HG03066 (cell line): Measurements from ENCODE around the gene CMTM4.
A peak's percentile ranks its signal among the peaks of the same experiment; 100 is the strongest.
"Not testable (repeated sequence)": the region's sequence is repeated elsewhere in the genome, so short reads cannot be mapped to it uniquely, and the experiment has no call there.

Experiments
- ATAC-seq: cut with Tn5 transposase; IDR thresholded peaks from one replicate; pipeline ENCODE4 v1.9.1; 2021; ENCODE audit warnings: low read depth; ENCODE audit not compliant: unreplicated experiment

Gene CMTM4

DNA sequence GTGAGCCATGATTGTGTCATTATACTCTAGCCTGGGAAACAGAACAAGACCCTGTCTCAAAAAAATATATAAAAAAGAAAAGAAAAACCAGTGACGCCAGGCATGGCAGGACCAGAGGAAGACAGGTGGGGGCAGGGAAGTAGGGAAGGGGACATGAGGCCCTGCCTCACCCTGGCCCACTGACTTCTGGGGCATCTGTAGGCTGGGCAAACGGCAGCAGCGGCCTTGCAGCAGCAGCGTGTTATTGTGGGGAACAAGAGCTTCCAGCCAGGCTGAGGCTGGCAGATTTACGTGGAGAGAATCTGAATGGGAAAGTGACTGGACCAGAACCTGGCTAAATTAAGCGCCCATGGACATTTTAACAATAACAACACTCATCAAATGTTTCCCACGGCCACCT is 19.4 kb downstream of the CMTM4 start:
- no peak for ATAC-seq

DNA sequence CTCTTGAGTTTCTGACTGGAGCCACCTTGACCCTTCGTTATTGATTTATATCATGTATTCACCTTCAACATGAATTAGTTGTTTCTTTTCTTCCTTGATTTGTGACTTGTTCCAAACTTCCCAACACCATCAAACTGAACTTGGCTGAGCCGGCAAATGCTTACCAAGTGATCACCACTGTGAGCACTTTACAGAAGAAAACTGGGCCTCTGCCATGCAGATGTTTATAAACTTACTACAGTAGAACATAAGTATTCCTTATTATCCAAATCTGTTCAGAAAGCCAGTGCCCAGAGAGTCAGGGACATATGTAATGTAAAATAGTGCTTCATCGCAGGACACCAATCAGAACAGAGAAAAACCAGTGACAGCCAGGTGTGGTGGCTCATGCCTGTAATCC is 19.9 kb downstream of the CMTM4 start:
- ATAC-seq: no peak

DNA sequence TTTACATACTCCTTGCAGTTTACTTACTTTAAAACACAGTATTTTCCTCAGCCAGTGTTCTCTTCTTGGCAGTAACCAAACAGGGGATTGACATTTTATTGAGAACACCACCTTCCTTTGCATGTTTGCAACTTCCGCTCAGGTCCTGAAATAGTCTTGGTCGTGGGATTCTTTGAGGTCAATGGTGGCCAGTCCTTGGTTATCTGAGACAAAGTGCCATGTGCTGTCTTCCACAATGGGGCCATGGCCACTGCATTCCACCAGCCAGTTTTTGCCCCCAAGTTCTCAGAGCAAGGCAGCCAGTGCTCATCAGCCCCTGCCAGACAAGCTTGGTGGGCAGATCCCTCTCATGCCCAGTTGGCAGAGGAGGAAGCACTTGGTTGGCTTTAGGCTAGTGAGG is 22.9 kb downstream of the CMTM4 start:
- ATAC-seq: no peak

DNA sequence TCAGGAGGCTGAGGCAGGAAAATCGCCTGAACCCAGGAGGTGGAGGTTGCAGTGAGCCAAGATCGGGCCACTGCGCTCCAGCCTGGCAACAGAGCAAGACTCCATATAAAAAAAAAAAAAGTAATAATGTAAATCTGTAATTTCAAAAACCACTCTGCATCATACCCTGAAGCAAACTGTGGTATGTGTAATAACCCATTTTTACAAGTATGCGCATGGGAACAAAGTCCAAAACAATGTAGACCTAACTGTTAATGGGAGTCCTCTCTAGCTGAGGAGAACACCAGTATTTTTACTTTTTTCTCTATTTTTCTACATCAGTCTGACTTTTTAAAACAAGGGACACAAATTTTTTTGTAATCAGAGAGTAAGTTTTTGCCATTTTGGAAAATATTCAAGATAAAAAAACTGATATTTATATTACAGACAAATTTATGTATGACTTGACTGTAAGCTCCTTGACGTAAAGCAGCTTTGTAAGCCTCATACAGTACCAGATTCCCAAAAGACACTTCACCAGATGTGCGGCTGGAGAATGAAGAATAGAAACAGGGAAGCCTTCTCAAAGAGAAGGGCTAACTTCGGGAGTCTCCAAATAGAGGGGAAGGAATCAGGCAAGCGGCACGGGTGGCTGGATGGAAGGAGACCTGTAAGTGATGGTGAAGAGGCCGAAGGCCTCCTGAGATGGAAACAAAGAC is 25.7 kb downstream of the CMTM4 start:
- ATAC-seq: no peak

DNA sequence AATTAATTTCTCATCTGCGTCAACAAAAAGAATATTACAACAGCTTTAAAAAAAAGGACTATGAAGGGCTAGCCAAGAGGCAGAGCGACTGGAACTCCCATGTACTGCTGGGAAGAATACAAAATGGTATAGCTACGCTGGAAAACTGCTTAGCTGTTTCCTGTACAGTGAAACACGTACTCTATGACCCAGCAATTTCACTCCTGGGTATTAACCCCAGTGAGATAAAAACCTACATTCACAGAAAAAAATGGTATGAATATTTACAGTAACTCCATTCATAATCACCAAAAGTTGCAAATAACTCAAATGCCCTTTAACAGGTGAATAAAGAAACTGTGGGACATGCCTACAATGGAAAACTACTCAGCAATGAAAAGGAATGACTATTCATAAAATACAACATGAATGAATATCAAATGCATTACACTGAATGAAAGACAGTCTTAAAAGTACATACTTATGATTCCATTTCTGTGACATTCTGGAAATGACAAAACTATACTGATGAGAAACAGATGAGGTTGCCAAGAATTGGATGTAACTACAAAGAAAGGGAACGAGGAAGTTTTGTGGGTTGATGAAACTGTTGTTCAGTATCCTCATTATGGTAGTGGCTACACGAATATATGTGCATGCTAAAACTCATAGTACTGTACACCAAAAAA is 27.6 kb downstream of the CMTM4 start:
- ATAC-seq: no peak

DNA sequence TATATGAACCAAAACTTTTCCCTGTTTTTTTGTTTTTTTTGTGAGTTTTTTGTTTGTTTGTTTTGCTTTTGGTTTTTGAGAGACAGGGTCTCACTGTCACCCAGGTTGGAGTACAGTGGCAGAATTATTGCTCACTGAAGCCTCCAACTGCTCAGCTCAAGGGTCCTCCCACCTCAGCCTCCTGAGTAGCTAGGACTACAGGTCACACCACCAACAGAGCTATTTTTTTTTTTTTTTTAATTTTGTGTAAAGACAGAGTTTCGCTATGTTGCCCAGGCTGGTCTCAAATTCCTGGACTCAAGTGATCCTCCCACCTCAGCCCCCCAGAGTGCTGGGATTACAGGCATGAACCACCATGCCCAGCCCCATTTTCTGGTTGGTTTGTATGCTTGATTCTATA is 28.6 kb downstream of the CMTM4 start:
- ATAC-seq: no peak

DNA sequence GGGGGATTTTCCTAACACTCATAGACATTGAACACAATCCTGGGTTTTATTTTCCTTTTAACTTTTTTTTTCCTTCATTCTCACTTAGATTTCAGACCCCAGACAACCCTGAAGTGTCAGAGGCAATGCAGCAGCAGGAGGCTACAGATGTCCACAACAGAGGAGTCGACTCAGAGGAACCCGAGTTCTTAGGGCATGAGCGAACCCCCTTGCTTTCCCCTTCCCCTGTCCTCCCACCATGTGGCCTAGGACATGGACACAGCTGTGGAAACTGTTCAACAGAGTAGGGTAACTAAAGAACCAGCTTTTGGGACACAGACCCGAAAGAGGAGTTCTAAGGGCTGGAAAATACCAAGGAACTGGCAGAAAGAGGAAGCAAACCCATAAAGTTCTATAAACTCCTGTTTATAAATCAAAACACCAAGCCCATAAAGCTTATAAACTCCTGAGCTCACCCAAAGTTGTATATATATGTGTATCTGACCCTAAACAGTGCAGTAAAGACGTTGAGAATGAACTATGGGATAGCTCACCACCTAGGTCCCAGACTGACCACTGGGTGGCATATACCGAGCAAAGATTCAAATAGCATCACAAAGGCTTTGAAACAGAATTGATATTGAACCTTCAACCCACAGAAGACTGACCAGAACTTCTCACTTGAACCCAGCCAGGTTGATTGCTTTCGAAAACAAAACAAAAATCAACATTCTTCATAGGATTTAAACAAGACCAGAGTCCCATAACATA is 33.9 kb downstream of the CMTM4 start:
- no peak for ATAC-seq

DNA sequence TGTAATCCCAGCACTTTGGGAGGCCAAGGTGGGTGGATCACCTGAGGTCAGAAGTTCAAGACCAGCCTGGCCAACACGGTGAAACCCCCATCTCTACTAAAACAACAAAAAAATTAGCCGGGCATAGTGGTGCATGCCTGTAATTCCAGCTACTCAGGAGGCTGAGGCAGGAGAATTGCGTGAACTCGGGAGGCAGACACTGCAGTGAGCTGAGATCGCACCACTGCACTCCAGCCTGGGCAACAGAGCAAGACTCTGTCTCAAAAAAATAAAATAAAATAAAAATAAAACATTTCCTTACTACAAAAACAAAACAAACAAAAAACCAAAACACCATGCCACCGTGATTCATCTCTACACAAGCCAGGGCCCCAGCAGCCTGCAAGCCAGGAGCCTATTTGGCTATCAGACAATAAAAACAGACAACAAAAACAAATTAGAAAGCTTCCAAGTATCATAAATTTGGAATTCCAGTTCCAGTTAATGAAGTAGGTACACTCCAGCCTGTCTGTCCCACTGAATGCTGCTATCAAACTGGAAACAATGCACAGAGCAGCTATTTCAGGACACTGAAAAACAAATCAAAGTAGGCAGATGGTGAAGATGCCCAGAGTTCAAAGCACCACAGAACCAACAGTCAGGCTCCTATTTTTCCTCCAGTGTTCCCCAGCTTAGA is 34.7 kb downstream of the CMTM4 start:
- not testable (repeated sequence) for ATAC-seq

DNA sequence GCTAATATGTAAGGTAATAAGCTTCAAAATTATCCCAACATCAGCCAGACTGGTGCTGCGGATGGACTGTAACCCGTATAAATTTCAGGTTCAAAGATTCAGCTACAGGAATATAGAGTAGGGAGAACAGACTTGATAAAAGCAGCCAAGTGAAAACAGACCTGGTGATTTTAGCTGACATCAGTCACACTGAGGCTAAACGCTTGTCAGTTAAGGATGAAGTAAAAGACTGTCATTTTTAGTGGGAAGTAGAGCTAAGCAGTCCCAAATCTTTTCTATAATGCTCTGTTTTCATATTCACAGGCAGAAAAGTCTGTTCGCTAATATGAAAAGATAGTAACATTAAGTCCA is 35.4 kb downstream of the CMTM4 start:
- no peak for ATAC-seq

DNA sequence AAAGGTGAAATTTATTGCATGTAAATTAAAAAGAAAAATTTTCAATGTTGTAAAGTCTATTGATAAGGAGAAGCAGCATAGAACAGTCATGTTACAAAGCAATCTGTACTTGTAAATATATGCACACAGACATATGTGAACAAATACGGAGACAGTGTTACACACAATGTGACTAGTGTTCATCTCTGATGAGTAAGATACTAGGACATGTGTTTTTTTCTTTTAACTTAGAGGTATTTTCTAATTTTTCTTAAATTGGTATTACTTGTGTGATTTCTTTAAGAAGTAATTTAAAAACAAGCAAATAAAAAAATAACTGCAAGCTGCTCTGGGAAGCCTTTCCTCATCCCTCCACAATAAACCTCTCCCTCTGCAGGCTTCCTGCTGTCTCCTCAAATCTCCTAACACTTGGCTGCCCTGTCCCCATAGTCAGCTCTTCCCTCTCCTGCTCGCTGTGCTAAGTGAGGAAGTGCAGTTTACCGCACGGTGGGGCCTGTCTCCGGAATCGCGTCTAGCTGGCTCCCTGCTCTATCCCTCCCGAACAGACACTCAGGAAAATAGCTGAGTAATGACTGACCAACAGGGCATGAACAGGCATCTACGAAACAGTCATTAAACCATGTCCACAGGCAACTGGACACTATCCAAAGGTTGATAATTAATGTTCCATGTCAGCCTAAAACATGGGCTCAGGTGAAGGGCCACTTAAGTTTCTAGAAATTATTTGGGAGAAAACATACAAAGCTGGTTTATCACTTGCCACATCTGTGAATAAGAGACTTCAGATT is 35.9 kb downstream of the CMTM4 start:
- ATAC-seq: no peak

DNA sequence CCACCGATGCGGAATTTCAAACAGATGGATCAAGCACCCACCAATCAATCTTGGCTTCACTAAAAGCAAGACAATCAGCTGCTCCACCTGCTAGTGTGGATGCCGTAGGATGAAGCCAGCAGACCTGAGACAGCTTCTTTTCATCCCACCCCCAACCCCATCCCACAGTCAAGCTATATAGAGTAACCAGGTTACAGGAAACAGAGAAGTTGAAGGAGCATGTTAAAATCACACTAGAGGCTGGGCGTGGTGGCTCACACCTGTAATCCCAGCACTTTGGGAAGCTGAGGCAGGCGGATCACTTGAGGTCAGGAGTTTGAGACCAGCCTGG is 37.7 kb downstream of the CMTM4 start:
- no peak for ATAC-seq

DNA sequence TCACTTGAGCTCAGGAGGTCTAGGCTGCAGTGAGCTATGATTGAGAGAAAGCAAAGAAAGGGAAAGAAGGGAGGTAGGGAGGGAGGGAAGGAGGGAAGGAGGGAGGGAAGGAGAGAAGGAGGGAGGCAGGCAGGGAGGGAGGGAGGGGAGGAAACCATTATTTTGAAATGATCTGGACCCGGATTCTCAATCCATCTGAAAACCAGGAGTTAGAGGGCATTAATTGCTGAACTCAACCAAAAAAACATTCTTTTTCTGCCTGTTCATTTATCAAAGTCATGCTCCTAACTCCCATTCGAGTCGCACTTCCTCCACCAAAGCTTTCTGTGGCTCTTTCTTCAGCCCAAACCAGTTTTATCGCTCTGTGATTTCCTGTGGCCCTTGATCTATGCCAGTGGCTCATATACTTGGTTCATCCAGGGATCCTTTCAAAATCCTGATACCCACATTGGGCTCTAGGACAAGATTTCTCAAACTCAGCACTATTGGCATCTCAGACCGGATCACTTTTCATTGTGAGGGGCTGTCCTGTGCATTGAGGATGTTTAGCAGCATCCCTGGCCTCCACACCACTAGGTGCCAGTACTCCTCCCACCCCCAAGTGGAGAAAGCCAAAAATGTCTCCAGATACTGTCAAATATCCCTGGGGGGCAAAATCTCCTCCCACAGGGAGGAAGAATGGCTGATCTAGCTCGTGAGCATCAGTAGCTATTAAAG is 38.2 kb downstream of the CMTM4 start:
- ATAC-seq: no peak

DNA sequence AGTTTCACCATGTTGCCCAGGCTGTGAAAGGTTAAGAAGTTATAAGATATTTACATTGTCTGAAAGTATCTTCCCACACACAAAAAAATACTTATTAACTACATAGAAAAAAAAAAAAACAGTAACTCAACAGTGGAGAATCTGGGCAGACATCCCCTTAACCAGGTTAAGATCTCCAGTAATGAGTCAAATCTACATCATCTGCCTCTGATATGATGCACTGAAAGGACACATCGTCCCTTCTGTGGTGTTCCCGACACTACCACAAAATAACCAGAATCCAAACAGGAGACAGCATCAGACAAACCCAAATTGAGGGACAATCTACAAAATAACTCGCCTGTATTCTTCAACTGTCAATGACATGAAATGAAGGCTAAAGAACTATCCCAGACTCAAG is 40.0 kb downstream of the CMTM4 start:
- no peak for ATAC-seq

DNA sequence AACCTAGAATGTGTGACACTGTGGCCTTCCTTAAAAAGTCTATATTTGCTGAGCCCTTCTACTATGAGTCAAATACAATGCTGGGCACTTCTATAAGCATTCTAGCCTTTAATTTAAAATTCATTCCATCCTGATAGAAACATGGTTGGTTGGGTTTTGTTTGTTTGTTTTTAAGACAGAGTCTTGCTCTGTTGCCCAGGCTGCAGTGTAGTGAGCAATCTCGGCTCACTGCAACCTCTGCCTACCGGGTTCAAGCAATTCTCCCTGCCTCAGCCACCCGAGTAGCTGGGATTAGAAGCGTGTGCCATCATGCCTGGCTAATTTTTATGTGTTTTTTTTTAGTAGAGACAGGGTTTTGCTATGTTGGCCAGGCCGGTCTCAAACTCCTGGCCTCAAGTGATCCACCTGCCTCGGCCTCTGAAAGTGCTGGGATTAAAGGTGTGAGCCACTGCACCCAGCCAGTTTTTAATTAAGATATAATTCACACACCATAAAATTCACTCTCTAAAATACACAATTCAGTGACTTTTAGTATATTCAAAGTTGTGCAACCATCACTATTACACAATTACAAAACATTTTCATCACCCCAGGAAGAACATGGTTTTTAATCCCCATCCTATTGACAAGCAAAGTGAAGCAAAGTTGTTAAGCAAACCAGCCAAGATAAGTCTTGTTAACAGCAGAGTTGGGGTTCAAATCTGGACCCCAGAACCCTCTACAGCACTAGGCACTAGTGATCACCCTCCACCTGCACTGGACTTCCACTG is 42.8 kb downstream of the CMTM4 start:
- no peak for ATAC-seq

DNA sequence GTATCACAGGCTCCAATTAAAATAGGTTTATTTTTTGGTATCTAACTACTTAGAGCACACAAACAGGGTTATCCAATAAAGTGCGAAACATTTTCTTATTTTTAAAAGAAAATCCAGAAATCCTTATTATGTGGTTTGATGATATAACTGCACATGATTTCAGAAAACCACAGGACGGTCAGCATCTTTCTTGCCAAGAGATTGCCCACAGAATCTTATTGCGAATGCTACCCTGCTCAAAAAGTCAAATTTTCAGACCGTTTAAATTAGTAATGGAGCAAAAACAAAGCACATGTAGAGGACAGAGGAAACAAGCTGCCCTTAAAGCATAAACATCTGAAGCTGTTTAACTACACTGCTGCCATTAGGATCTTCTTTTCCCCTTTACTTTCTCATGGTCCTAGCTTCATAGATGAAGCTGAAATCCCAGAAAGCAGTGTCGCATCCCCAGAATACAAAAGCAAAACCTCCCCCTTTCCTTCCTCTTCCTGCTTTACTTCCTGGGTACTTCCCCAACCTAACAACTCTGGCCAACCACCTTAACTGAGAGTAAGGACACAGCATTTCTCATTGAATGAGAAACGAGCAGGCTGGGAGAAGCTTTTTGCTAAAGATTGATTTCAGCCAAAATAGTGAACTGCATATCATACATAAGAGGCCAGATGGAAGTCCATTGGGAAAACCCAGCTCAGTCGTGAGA is 43.7 kb downstream of the CMTM4 start:
- ATAC-seq: no peak

DNA sequence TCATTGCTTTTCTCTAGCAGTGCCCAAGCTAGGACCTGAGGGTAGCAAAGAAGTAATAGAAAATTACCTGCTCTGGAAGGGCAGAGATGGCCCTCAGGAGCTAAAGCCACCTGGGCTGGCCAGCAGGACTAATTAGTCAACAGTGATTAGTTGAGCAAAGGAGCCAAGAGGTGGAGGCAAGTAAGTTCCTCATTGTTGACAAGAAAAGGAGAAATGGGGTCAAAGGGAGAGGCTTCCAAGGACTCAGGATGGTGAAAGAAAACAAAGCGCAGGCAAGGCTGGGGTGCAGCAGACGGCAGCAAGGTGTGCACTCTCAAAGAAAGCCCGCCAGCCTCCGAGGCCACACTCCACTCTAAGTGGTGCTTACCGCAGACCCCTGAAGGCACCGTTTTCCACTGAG is 44.6 kb downstream of the CMTM4 start:
- no peak for ATAC-seq

DNA sequence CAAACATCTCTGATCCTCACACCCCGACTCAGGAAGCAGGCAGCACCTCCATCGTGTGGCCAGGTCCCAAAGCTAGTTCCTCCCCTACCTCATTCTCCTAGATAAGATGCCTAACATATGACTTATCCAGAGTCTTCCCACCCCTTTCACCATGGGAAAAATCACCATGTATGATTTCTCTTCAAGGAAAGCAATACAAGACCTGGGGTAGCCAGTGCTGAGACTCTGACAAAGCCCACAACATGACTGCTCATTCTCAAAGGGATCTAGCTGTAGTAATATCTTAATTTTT is 45.1 kb downstream of the CMTM4 start:
- ATAC-seq: no peak

DNA sequence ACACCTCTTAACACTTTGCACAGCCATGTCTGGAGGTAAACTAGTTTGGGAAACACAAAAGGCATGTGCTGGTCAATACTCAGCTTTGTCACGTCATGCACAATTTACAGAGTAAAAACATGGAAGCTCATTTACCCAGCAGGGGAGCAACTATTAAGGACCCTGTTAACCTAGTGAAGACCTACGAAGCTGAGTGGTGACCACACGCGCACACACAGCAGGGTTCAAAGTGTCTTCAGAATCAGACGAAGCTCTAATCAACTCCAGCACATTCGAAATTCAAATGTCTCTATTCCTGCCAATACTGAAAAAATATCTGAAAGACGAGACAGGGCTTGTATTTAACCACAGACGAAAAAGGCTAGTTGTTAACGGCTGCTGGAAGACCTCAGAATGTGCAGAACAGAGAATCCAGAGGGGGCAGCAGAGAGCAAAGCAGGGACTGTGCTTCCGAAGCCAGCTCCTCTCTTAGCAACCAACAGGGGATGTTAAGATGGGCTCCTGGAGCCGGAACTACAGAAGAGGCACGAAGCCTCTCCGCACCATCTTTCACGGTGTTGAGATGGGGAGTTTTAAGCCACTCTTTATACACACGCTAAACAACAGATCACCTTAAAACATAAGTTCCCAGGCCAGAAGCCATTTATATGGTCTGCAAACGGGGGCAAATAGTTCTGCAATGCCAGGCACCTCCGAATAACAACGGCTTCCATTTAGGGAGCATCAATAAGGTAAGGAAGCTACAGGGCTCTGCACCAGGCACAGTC is 45.7 kb downstream of the CMTM4 start:
- peak; percentile 83 for ATAC-seq
